ENCODE results near the gene PRKG2.

PRKG2 gene

DNA sequence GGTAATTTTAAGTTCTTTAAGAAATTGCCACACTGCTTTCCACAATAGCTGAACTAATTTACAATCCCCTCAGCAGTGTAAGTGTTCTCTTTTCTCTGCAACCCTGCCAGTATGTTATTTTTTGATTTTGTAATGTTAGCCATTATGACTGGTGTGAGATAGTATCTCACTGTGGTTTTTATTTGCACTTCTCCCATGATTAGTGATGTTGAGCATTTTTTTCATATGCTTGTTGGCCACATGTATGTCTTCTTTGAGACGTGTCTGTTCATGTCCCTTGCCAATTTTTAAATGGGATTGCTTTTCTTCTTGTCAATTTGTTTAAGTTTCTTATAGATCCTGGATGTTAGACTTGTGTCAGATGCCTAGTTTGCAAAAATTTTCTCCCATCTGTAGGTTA lies 98.5 kb downstream of the PRKG2 start:
- H3K27ac ChIP-seq: no peak overlapping the region
- peak; percentile 73 for DNase-seq (ENCODE audit: low read depth, low spot score)

- H3K27ac ChIP-seq: no peak overlapping the region
- no peak for DNase-seq (ENCODE audit: low read depth, low spot score)
Observed at GRCh38 chr4:81113024-81113423, 102.0 kb downstream of the PRKG2 start.

DNA sequence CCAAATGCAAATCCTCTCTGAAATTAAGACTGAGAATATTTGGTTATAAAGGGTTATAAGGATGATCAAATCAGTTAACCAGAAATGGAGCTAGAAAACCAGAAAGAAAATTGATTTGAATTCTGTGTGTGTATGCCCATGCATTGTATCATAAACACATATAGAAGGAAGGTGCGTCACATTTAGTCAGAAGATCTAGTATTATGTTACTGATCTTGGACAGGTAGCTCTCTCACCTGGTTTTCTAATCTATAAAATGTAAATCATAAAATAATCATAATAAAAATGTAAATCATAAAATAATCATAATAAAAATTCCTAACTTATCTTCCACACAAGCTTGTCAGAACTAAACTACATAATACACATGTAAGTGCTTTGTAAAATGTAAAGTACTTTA lies 105.7 kb downstream of the PRKG2 start:
- DNase-seq (ENCODE audit: low read depth, low spot score): no peak
- no peak overlapping the region for H3K27ac ChIP-seq

GRCh38 chr4:81106150-81106549 lies 108.9 kb downstream of the PRKG2 start:
- no peak for DNase-seq (ENCODE audit: low read depth, low spot score)
- no peak overlapping the region for H3K27ac ChIP-seq

GRCh38 chr4:81102107-81102506 lies 112.9 kb downstream of the PRKG2 start:
- H3K27ac ChIP-seq: no peak overlapping the region
- no peak for DNase-seq (ENCODE audit: low read depth, low spot score)

DNA sequence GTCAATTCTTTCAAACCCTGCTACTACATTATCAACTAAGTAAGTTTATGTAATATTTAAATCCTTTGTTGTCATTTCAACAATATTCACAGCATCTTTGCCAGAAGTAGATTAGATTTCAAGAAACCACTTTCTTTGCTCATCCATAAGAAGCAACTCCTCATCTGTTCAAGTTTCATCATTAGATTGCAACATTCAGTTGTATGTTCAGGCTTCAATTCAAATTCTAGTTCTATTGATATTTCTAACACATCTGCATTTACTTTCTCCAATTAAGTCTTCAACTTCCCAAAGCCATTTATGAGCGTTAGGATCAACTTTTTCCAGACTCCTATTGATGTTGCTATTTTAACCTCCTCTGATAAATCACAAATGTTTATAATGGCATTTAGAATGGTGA lies 118.5 kb downstream of the PRKG2 start:
- no peak for DNase-seq (ENCODE audit: low read depth, low spot score)

DNA sequence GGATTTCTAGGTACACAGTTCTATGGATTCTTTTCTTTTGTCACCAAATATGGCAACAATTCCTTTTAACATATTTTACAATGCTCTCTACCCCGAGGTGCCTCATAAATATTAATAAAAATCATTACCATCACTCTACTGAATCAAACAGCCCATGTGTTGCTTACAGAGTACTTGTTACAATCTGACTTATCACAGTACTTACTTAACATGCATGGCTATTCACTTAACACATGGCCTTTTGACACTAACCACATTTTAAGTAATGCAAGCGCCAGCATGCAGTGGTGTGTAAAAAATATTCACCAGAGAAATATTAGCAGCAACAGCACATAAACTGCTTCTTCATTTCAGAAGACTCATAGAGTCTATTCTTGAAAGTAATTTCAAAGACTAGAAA lies 119.6 kb downstream of the PRKG2 start:
- no peak overlapping the region for H3K27ac ChIP-seq
- no peak for DNase-seq (ENCODE audit: low read depth, low spot score)

More for the DNA sequence above, 118.5 kb downstream of the PRKG2 start:
- H3K27ac ChIP-seq: no peak overlapping the region

- no peak overlapping the region for H3K27ac ChIP-seq
- DNase-seq (ENCODE audit: low read depth, low spot score): no peak
Observed at GRCh38 chr4:81093720-81094401, 121.2 kb downstream of the PRKG2 start.

GRCh38 chr4:81085979-81086378 lies 129.0 kb downstream of the PRKG2 start:
- no peak for DNase-seq (ENCODE audit: low read depth, low spot score)
- H3K27ac ChIP-seq: no peak overlapping the region

- H3K27ac ChIP-seq: no peak overlapping the region
- DNase-seq (ENCODE audit: low read depth, low spot score): no peak
Observed at GRCh38 chr4:81085291-81085690, 129.7 kb downstream of the PRKG2 start.

DNA sequence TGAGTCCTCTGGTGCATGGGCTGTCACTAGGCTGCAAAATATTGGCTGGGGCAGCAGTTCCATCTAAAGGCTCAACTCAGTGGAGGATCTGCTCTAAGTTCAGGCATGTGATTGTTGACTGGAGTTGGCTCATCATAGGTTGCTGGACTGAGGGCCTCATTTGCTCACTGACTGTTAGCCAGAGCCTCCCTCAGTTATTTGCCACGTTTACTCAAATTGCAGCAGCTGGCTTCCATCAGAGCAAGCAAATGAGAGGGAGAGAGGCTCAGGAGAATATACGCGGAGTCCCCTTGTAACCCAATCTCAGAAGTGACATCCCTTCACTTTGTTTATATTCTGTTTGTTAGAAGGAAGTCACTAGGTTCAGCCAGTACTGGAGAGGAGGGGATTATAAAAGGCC lies 130.4 kb downstream of the PRKG2 start:
- no peak for DNase-seq (ENCODE audit: low read depth, low spot score)
- H3K27ac ChIP-seq: no peak overlapping the region

DNA sequence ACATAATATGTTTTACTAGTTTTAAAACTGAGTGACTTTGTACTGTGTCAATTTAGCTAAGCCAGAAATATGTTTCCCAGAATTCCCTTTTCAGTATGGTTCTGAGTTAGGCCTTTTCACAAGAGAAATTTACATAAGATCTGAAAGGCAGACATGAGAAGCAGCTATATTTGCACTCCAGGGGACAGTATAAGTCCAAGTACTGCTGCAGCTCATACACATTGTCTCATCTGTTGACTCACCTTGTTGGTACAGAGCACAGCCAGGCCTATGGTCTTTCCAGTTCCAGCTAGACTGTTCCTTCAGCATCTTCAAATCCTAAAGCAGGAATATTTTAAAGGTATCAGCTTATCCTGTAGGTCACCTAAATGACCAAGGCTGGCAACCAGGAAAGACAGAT lies 131.0 kb downstream of the PRKG2 start:
- H3K27ac ChIP-seq: no peak overlapping the region
- DNase-seq (ENCODE audit: low read depth, low spot score): peak; percentile 50

GRCh38 chr4:81081156-81081555 lies 133.9 kb downstream of the PRKG2 start:
- no peak overlapping the region for H3K27ac ChIP-seq
- DNase-seq (ENCODE audit: low read depth, low spot score): no peak

DNA sequence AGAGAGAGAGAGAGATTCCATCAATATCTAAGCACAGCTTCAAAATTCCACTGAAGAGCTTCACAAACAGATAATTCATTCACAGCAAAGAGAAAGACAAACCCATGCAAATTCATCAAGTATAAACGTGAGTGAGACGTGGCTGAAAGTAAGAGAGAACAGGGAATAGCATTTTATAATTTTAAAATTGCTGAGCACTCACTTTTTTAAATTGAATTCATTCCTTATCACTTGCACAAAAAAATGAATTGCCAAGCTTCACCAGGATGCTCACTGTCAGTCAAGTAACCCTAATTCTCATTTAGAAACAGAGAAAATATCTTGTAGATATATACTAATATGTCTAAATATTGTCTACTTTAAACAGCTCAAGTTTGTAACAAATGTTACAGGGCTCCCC lies 144.0 kb downstream of the PRKG2 start:
- DNase-seq (ENCODE audit: low read depth, low spot score): no peak
- no peak overlapping the region for H3K27ac ChIP-seq

DNA sequence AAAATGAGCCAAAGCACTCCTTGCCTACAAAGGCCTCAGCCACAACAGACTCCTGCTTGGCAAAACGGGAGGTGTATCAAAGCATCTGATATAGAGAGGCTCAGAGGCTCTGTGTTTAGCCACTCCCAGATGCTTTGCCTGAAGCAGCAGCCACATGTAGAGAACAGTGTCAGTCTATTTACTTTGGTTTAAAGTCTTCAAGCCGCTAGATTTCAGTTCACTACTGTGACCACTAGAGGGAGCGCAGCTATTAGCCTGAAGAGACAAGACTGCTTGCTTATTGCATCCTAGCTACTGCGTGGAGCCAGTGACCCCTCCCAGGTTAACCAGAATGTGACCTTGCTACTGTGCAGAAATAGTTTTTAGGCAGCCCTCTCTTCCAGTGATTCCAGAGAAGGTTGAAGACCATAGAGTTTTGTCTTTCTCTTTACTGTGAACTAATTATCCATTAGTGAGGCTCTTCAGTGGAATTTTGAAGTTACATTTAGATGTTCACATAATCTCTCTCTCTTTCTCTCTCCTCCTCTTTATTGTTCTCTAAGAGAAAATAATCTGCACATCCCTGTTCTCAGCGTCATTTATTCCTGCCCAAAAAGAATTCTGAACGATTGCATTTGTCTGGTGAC lies 145.2 kb downstream of the PRKG2 start:
- peak; percentile 48 for DNase-seq (ENCODE audit: low read depth, low spot score)

GRCh38 chr4:81065446-81065845 lies 149.6 kb downstream of the PRKG2 start:
- DNase-seq (ENCODE audit: low read depth, low spot score): no peak
- H3K27ac ChIP-seq: no peak overlapping the region

More for the DNA sequence above, 145.2 kb downstream of the PRKG2 start:
- H3K27ac ChIP-seq: no peak overlapping the region

GRCh38 chr4:81062001-81062400 lies 153.0 kb downstream of the PRKG2 start:
- H3K27ac ChIP-seq: no peak overlapping the region
- DNase-seq (ENCODE audit: low read depth, low spot score): no peak

- H3K27ac ChIP-seq: no peak overlapping the region
- DNase-seq (ENCODE audit: low read depth, low spot score): no peak
Observed at GRCh38 chr4:81061344-81061730, 153.7 kb downstream of the PRKG2 start.

DNA sequence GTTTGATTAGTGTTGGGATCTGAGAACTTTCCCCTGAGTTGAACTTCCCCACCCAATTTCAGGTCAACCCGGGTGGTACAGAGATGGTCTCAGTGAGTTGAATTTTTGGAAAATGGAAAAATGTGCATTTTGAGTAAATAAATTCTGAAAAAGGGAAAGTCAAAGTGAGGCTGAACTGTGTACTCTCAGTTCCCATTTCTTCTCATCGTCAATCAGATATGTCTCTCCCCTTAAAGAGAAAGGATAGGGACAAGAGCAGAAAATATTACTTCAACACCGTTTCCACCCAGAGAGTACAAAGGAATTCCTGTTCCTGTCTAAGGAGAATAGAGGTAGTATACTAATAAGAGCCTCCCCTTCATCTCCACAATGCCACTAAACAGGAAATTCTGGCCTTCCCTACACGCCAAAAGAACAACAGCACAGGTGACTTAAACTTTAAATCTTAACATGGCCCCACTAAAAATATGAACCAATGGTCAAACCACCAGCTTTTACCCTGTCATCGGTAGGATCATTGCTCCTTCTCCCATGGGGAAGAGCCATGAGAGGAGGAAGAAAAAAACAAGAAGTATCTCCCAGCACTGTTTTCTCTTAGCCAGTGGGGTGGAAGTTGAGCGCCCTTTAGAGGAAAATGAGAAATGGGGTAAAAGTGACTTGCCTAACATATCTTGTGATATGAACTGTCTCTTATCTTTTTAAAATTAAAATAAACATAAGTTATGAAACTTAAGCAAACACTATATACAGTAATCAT lies 154.3 kb downstream of the PRKG2 start:
- H3K27ac ChIP-seq: no peak overlapping the region
- no peak for DNase-seq (ENCODE audit: low read depth, low spot score)

DNA sequence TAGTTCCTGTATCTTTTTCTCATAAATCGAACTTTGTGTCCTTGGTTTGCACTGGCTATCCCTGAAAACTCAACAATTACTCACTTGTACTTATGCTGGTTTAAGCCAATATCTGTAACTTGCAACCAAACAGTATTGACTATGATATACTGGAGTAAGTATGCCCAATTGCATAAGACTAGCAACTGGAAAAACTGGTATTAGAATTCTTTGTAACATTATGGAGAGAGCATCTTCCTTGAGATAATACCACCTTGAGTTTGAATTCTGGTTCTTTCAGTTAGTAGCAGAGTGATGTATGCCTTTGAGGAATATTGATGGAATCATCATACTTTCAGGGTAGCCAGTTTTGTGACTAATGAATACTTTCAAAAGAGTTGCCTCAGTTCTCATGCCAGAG lies 156.4 kb downstream of the PRKG2 start:
- H3K27ac ChIP-seq: no peak overlapping the region
- no peak for DNase-seq (ENCODE audit: low read depth, low spot score)
